Measurements from ENCODE around the gene P3H1. TPM values are rescaled to one million over a fixed set of nuclear protein-coding genes. Genes with fewer than 3 reads are reported as not detected.

Gene P3H1
- total RNA-seq, 4 donors from 2014 or later, result 20.4 to 44.1 (median 29.4) TPM

GRCh38 chr1:42784547-42784945 lies 17.7 kb upstream of the P3H1 start:
- DNase-seq (ENCODE audit: low spot score) (no peak), ATAC-seq (ENCODE audit: low FRiP score) (no peak)
- TF ChIP-seq CTCF (IDR thresholded peaks at IDR 0.05), result no peak

- ATAC-seq (ENCODE audit: low FRiP score), result no peak
- no peak for DNase-seq (ENCODE audit: low spot score)
- TF ChIP-seq CTCF (IDR thresholded peaks at IDR 0.05), result no peak
Observed at GRCh38 chr1:42783092-42783491, 16.3 kb upstream of the P3H1 start.

GRCh38 chr1:42780176-42780575 lies 13.3 kb upstream of the P3H1 start:
- no peak for ATAC-seq (ENCODE audit: low FRiP score)
- no peak for TF ChIP-seq CTCF (IDR thresholded peaks at IDR 0.05)
- DNase-seq (ENCODE audit: low spot score), result no peak

- no peak for TF ChIP-seq CTCF (IDR thresholded peaks at IDR 0.05)
- DNase-seq (ENCODE audit: low spot score) (no peak), ATAC-seq (ENCODE audit: low FRiP score) (no peak)
Observed at GRCh38 chr1:42779725-42780124, 12.9 kb upstream of the P3H1 start.

GRCh38 chr1:42777852-42778251 lies 11.0 kb upstream of the P3H1 start:
- no peak for ATAC-seq (ENCODE audit: low FRiP score)
- no peak for TF ChIP-seq CTCF (IDR thresholded peaks at IDR 0.05)
- DNase-seq (ENCODE audit: low spot score), result no peak

GRCh38 chr1:42776502-42776901 lies 9.7 kb upstream of the P3H1 start:
- ATAC-seq (ENCODE audit: low FRiP score) (no peak), DNase-seq (ENCODE audit: low spot score) (no peak)
- no peak for TF ChIP-seq CTCF (IDR thresholded peaks at IDR 0.05)

GRCh38 chr1:42774928-42775526 lies 8.2 kb upstream of the P3H1 start:
- DNase-seq (ENCODE audit: low spot score) (no peak), ATAC-seq (ENCODE audit: low FRiP score) (no peak)
- TF ChIP-seq CTCF (IDR thresholded peaks at IDR 0.05), result no peak
